Endothelial cell of umbilical vein (primary cell): ENCODE data around the gene S100A16.

ENCODE experiments used
- CTCF ChIP-seq, 2 donors: IDR thresholded peaks; 1 replicate in 1 of 2; 2 replicates in 1 of 2; pipeline ENCODE4 v1.5.1; 2011; ENCODE audit warnings: low read length in 2 of 2, mild to moderate bottlenecking in 2 of 2, moderate library complexity in 2 of 2, control low read depth in 1 of 2, inconsistent platforms in 1 of 2, low read depth in 1 of 2; ENCODE audit not compliant: insufficient read depth in 1 of 2; ENCODE audit errors: extremely low read depth in 1 of 2
- FOS ChIP-seq: IDR thresholded peaks from 2 replicates; pipeline ENCODE4 v1.6.1; 2011; ENCODE audit warnings: mild to moderate bottlenecking, low read length, moderate library complexity, borderline replicate concordance; ENCODE audit not compliant: insufficient read depth
- GATA2 ChIP-seq: IDR thresholded peaks from 2 replicates; pipeline ENCODE4 v1.7.0; 2011; ENCODE audit warnings: low read depth, mild to moderate bottlenecking, moderate library complexity, mixed read lengths, low read length; ENCODE audit not compliant: insufficient read length, insufficient read depth
- JUN ChIP-seq: IDR thresholded peaks from 2 replicates; pipeline ENCODE4 v1.6.1; 2011; ENCODE audit warnings: borderline replicate concordance, low read depth; ENCODE audit not compliant: insufficient read length, insufficient read depth
- MAX ChIP-seq: IDR thresholded peaks from 2 replicates; pipeline ENCODE4 v1.6.1; 2011; ENCODE audit not compliant: insufficient read depth, insufficient read length
- MYC ChIP-seq: IDR thresholded peaks from one replicate; pipeline ENCODE4 v1.6.1; 2011; ENCODE audit warnings: mild to moderate bottlenecking, low read depth, low read length
- POLR2A ChIP-seq: IDR thresholded peaks from 2 replicates; pipeline ENCODE4 v1.6.1; 2012; ENCODE audit warnings: low read depth, mild to moderate bottlenecking, control low read depth, low read length
- POLR2AphosphoS5 ChIP-seq: IDR thresholded peaks from 2 replicates; pipeline ENCODE4 v1.6.1; 2012; ENCODE audit warnings: low read depth, mild to moderate bottlenecking, control low read depth, low read length, moderate library complexity; ENCODE audit not compliant: insufficient read depth

- no peak for TF ChIP-seq CTCF (IDR thresholded peaks at IDR 0.05; ENCODE audit: extremely low read depth in 1 of 2, insufficient read depth in 1 of 2, low read depth in 1 of 2, low read length in 2 of 2)
- no peak for TF ChIP-seq POLR2A
- no peak for TF ChIP-seq MYC
- no peak for TF ChIP-seq POLR2AphosphoS5
- TF ChIP-seq JUN: no peak
- TF ChIP-seq FOS: no peak
- TF ChIP-seq MAX: no peak
- no peak for TF ChIP-seq GATA2
Measured at GRCh38 chr1:153563483-153563901, 49.4 kb downstream of the S100A16 start.
